Activated T-helper 1 cell treated with anti-CD3 and anti-CD28 coated beads, Interleukin-12 subunit alpha, Interleukin-12 subunit beta, Interleukin-2, Interleukin-4 antibody, amounts not matched to agents 30 ng/mL and 10 ng/mL and 1 ng/mL, durations not matched to agents 14 hours and 24 hours and 36 hours (primary cell): ENCODE measurements around the gene TOR3A. TPM values are rescaled to one million over a fixed set of nuclear protein-coding genes. Genes with fewer than 3 reads are reported as not detected.
A peak's percentile ranks its signal among the peaks of the same experiment; 100 is the strongest.
"Not testable (repeated sequence)": the region's sequence is repeated elsewhere in the genome, so short reads cannot be mapped to it uniquely, and the experiment has no call there.

Experiments
- DNase-seq: peaks from one replicate; pipeline ENCODE4 v3.0.0; 2021; ENCODE audit warnings: low spot score
- H3K27ac Mint-ChIP-seq: one replicate; pipeline ENCODE4 v1.8.0; 2021; ENCODE audit warnings: mild to moderate bottlenecking, mixed read lengths
- H3K27me3 Mint-ChIP-seq: one replicate; pipeline ENCODE4 v1.8.0; 2022; ENCODE audit warnings: mild to moderate bottlenecking, moderate library complexity, mixed read lengths; ENCODE audit not compliant: insufficient read depth
- H3K36me3 Mint-ChIP-seq: one replicate; pipeline ENCODE4 v1.8.0; 2021; ENCODE audit warnings: low read depth, mixed read lengths
- H3K4me1 Mint-ChIP-seq: one replicate; pipeline ENCODE4 v1.8.0; 2021; ENCODE audit warnings: low read depth, mixed read lengths
- H3K4me3 Mint-ChIP-seq: one replicate; pipeline ENCODE4 v1.8.0; 2021; ENCODE audit warnings: mild to moderate bottlenecking, moderate library complexity, mixed read lengths
- H3K9me3 Mint-ChIP-seq: one replicate; pipeline ENCODE4 v1.8.0; 2021; ENCODE audit warnings: mixed read lengths
- intact Hi-C: fragments of 100-400 bp; cut with micrococcal nuclease; formaldehyde crosslinking; loops from one replicate; pipeline ENCODE4 v1.15.1; 2024
- total RNA-seq: library from RNA; stranded (reverse); gene quantifications from 2 replicates; pipeline ENCODE4 v1.2.3, GENCODE V29; 2022

TOR3A gene
- total RNA-seq, 1 donor from 2014 or later: 41.3 TPM

DNA sequence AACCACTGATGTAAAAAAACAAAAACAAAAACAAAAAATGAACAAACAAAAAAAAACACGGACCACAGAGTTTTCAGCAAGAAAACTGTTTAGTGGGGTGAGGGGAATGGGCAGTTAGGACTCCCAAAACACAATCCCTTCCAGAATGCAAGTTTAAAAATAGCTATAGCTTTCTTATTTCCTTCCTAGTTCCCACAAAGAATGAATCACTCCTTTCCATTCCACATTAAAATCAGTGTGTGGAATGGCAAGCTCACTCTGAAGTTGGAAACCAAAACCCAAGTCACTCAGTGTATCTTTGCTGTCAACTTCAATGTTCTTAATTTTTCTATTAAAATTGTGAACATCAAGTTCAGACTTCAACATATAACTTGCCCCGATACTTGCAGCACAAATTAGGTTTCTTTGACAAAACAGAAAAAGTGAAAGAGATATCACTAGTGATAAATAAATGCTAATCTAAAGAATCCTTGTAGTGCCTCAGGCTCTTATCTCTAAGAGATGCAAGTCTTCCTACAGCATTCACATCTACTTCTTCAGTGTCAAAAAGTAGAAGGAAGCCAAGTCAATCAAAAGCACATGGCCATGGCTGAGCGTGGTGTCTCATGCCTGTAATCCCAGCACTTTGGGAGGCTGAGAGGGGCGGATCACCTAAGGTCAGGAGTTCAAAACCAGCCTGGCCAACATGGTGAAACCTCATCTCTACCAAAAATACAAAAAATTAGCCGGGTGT, 45.5 kb downstream of the TOR3A start:
- Mint-ChIP-seq H3K27me3 (no peaks in the 10 kb centered on the region), H3K27ac (no peak overlapping the region), H3K4me1 (peaks cover 18% of the 10 kb centered on the region), H3K36me3 (peaks cover 8% of the 10 kb centered on the region), H3K9me3 (no peaks in the 10 kb centered on the region), H3K4me3 (no peak overlapping the region)
- no peak for DNase-seq
- intact Hi-C loops: loop anchor here (5.0 kb wide), 1 partner anchor 1505 kb away; the partner anchor contains the start of gene XPR1

GRCh38 chr1:179128520-179128919, 46.6 kb downstream of the TOR3A start:
- H3K27ac Mint-ChIP-seq: no peak overlapping the region
- peaks cover 18% of the 10 kb centered on the region for H3K4me1 Mint-ChIP-seq
- no peak for DNase-seq
- H3K9me3 Mint-ChIP-seq: no peaks in the 10 kb centered on the region
- intact Hi-C loops: loop anchor here (2.0 to 5.0 kb wide), 2 partner anchors 170 to 1504 kb away; partner anchors contain the start of gene XPR1
- no peaks in the 10 kb centered on the region for H3K27me3 Mint-ChIP-seq
- peaks cover 12% of the 10 kb centered on the region for H3K36me3 Mint-ChIP-seq
- H3K4me3 Mint-ChIP-seq: no peak overlapping the region

- Mint-ChIP-seq H3K9me3 (no peaks in the 10 kb centered on the region), H3K27me3 (no peaks in the 10 kb centered on the region), H3K27ac (peak overlapping the region; percentile 88), H3K36me3 (peaks cover 12% of the 10 kb centered on the region), H3K4me3 (peak overlapping the region; percentile 64), H3K4me1 (peaks cover 18% of the 10 kb centered on the region)
- no peak for DNase-seq
- intact Hi-C loops: loop anchor here (1.0 to 5.0 kb wide), 7 partner anchors 11 to 1502 kb away; partner anchors contain the start of genes AXDND1 and XPR1
Observed at GRCh38 chr1:179129702-179130473, 48.0 kb downstream of the TOR3A start.

DNA sequence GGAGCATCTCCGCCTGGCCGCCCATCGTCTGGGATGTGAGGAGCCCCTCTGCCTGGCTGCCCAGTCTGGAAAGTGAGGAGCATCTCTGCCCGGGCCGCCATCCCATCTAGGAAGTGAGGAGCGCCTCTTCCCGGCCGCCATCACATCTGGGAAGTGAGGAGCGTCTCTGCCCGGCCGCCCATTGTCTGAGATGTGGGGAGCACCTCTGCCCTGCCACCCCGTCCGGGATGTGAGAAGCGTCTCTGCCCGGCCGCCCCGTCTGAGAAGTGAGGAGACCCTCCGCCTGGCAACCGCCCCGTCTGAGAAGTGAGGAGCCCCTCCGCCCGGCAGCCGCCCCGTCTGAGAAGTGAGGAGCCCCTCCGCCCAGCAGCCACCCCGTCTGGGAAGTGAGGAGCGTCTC, 53.3 kb downstream of the TOR3A start:
- H3K36me3 Mint-ChIP-seq: peaks cover 11% of the 10 kb centered on the region
- DNase-seq, intact Hi-C loops, H3K9me3 Mint-ChIP-seq, H3K4me1 Mint-ChIP-seq, H3K27ac Mint-ChIP-seq, H3K4me3 Mint-ChIP-seq, H3K27me3 Mint-ChIP-seq: not testable (repeated sequence)

- H3K4me1 Mint-ChIP-seq, DNase-seq, intact Hi-C loops, H3K27ac Mint-ChIP-seq, H3K36me3 Mint-ChIP-seq, H3K9me3 Mint-ChIP-seq, H3K4me3 Mint-ChIP-seq, H3K27me3 Mint-ChIP-seq: not testable (repeated sequence)
Observed at GRCh38 chr1:179135707-179136106, 53.8 kb downstream of the TOR3A start.

- peaks cover 24% of the 10 kb centered on the region for H3K4me1 Mint-ChIP-seq
- intact Hi-C loops: no loop called here
- H3K9me3 Mint-ChIP-seq: no peaks in the 10 kb centered on the region
- no peak overlapping the region for H3K4me3 Mint-ChIP-seq
- no peak for DNase-seq
- H3K27me3 Mint-ChIP-seq: no peaks in the 10 kb centered on the region
- H3K27ac Mint-ChIP-seq: no peak overlapping the region
- H3K36me3 Mint-ChIP-seq: peaks cover 6% of the 10 kb centered on the region
Observed at GRCh38 chr1:179137617-179138255, 55.9 kb downstream of the TOR3A start.

DNA sequence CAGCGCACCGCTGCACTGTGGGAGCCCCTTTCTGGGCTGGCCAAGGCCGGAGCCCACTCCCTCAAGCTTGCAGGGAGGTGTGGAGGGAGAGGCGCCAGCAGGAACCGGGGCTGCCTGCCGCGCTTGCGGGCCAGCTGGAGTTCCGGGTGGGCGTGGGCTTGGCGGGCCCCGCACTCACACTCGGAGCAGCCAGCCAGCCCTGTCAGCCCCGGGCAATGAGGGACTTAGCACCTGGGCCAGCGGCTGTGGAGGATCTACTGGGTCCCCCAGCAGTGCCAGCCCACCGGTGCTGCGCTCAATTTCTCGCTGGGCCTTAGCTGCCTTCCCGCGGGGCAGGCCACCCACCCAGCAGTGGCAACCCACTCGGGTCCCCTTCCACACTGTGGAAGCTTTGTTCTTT, 56.9 kb downstream of the TOR3A start:
- H3K4me3 Mint-ChIP-seq, H3K27me3 Mint-ChIP-seq, H3K9me3 Mint-ChIP-seq, H3K27ac Mint-ChIP-seq, DNase-seq, H3K36me3 Mint-ChIP-seq, intact Hi-C loops: not testable (repeated sequence)
- peaks cover 31% of the 10 kb centered on the region for H3K4me1 Mint-ChIP-seq

DNA sequence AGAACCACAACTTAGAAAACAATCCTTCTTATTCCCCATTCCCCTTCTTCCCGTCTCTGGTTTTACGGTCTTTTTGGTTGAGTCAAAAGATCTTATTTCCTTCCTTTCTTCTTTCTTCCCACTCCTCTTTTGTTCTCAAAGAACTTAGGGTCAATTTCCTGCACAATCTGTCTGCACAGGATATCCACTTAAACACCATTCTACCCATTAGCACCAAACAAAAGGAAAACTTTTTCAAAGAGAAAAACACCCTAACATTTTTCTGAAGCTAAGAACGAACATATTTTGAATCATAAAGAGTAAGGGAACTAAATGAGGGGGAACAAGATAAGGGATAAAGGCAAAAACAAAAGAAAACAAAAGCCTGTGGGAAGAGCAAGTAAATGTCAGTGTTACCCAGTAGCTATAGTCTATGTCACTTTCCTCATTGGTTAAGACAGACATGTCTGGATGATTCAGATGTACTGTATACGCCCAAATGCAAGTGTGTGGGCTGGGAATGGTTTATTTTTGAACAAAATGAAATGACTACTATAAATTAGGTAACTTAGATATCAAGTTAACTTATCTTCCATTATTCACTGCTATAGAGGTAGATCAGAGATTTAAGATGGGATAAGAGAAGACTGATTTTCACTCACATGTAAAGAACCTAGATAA, 59.9 kb downstream of the TOR3A start:
- peaks cover 31% of the 10 kb centered on the region for H3K4me1 Mint-ChIP-seq
- peaks cover 2% of the 10 kb centered on the region for H3K36me3 Mint-ChIP-seq
- peak overlapping the region; percentile 87 for H3K27ac Mint-ChIP-seq
- peak overlapping the region; percentile 70 for H3K4me3 Mint-ChIP-seq
- no peaks in the 10 kb centered on the region for H3K27me3 Mint-ChIP-seq
- intact Hi-C loops: loop anchor here (1.0 to 2.0 kb wide), 6 partner anchors 12 to 227 kb away; partner anchors contain the start of gene ABL2
- no peaks in the 10 kb centered on the region for H3K9me3 Mint-ChIP-seq
- no peak for DNase-seq

- H3K27me3 Mint-ChIP-seq: no peaks in the 10 kb centered on the region
- peaks cover 31% of the 10 kb centered on the region for H3K4me1 Mint-ChIP-seq
- H3K9me3 Mint-ChIP-seq: no peaks in the 10 kb centered on the region
- no peak for DNase-seq
- peak overlapping the region; percentile 63 for H3K4me3 Mint-ChIP-seq
- no peak overlapping the region for H3K27ac Mint-ChIP-seq
- intact Hi-C loops: loop anchor here (2.0 kb wide), 4 partner anchors 86 to 226 kb away; partner anchors contain the start of gene ABL2
- peaks cover 2% of the 10 kb centered on the region for H3K36me3 Mint-ChIP-seq
Observed at GRCh38 chr1:179142889-179143299, 61.0 kb downstream of the TOR3A start.

DNA sequence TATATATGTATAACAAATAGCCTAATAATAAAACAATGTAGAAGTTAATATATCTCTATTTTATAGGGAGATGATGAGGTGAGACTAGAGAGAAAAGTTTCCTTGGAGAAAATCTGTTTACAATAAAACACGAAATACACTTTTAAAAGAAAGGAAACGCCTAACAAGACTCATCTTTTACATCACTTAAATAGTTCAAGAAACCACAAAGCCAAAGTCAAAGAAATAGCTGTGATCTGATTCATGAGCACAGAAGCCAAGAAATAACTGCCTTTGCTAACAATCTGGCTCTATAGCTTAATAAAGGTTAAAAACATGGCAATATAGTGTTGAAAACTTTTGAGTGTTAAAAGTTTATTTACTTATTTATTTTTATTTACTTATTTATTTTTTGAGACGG, 61.5 kb downstream of the TOR3A start:
- Mint-ChIP-seq H3K27me3 (no peaks in the 10 kb centered on the region), H3K9me3 (no peaks in the 10 kb centered on the region), H3K27ac (no peak overlapping the region), H3K4me1 (peaks cover 31% of the 10 kb centered on the region), H3K4me3 (no peak overlapping the region), H3K36me3 (peaks cover 2% of the 10 kb centered on the region)
- no peak for DNase-seq
- intact Hi-C loops: loop anchor here (2.0 kb wide), 4 partner anchors 85 to 225 kb away; partner anchors contain the start of gene ABL2

DNA sequence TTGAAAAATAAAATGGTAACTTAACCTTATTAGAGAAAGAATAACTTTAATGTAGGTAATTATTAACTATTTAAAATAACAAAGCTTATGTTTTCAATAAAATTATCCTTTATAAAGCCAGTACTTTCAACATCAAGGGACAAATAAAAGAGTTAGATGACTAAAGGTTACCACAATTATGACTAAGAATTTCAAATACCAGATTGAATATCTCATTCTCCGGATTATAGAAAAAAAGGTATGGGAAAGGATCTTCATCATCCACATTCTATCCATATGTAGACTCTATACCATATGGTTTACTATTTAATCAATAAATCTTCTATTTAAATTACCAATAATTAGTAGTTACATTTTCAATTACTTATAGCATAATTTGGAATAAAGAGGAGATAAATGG, 62.8 kb downstream of the TOR3A start:
- peaks cover 31% of the 10 kb centered on the region for H3K4me1 Mint-ChIP-seq
- no peaks in the 10 kb centered on the region for H3K36me3 Mint-ChIP-seq
- no peak overlapping the region for H3K4me3 Mint-ChIP-seq
- no peaks in the 10 kb centered on the region for H3K9me3 Mint-ChIP-seq
- H3K27me3 Mint-ChIP-seq: no peaks in the 10 kb centered on the region
- intact Hi-C loops: no loop called here
- no peak for DNase-seq
- H3K27ac Mint-ChIP-seq: no peak overlapping the region

GRCh38 chr1:179145521-179145920, 63.7 kb downstream of the TOR3A start:
- Mint-ChIP-seq H3K4me1 (peaks cover 24% of the 10 kb centered on the region), H3K4me3 (no peak overlapping the region), H3K27me3 (no peaks in the 10 kb centered on the region), H3K27ac (no peak overlapping the region), H3K9me3 (no peaks in the 10 kb centered on the region), H3K36me3 (peaks cover 4% of the 10 kb centered on the region)
- intact Hi-C loops: no loop called here
- DNase-seq: no peak
